ENCODE results near the gene HYLS1. TPM values are rescaled to one million over a fixed set of nuclear protein-coding genes. Genes with fewer than 3 reads are reported as not detected.
A peak's percentile ranks its signal among the peaks of the same experiment; 100 is the strongest.
"Not testable (repeated sequence)": the region's sequence is repeated elsewhere in the genome, so short reads cannot be mapped to it uniquely, and the experiment has no call there.

HYLS1 gene
- 5.0 and 6.9 TPM in 2 replicates for total RNA-seq

- DNase-seq (ENCODE audit: low read depth in 2 of 2), result peak; percentile 98 to 99
Measured at GRCh38 chr11:125887373-125888324, at the start of gene HYLS1. Gene HYLS1, plus strand, starts transcription at chr11:125887668. Its CDS starts 11,701 bp downstream, at chr11:125899369.

GRCh38 chr11:125842321-125842948 lies 45.0 kb upstream of the HYLS1 start:
- peak in 1 of 2 donors; percentile 25 for DNase-seq (ENCODE audit: low read depth in 2 of 2)

- no peak for DNase-seq (ENCODE audit: low read depth in 2 of 2)
Measured at GRCh38 chr11:125846188-125846587, 41.3 kb upstream of the HYLS1 start.

GRCh38 chr11:125857670-125858069 lies 29.8 kb upstream of the HYLS1 start:
- not testable (repeated sequence) for DNase-seq (ENCODE audit: low read depth in 2 of 2)

- DNase-seq (ENCODE audit: low read depth in 2 of 2), result not testable (repeated sequence)
Measured at GRCh38 chr11:125862786-125863185, 24.7 kb upstream of the HYLS1 start.

GRCh38 chr11:125865354-125865753 lies 22.1 kb upstream of the HYLS1 start:
- DNase-seq (ENCODE audit: low read depth in 2 of 2), result not testable (repeated sequence)

GRCh38 chr11:125869521-125869920 lies 17.9 kb upstream of the HYLS1 start:
- no peak for DNase-seq (ENCODE audit: low read depth in 2 of 2)

- peak; percentile 60 to 61 for DNase-seq (ENCODE audit: low read depth in 2 of 2)
Measured at GRCh38 chr11:125871391-125872137, 15.9 kb upstream of the HYLS1 start.

- no peak for DNase-seq (ENCODE audit: low read depth in 2 of 2)
Measured at GRCh38 chr11:125872138-125872491, 15.4 kb upstream of the HYLS1 start.

- DNase-seq (ENCODE audit: low read depth in 2 of 2), result no peak
Measured at GRCh38 chr11:125873881-125874555, 13.4 kb upstream of the HYLS1 start.

- DNase-seq (ENCODE audit: low read depth in 2 of 2), result peak; percentile 75 to 79
Measured at GRCh38 chr11:125874556-125875124, 12.8 kb upstream of the HYLS1 start.

GRCh38 chr11:125881291-125881690 lies 6.2 kb upstream of the HYLS1 start:
- no peak for DNase-seq (ENCODE audit: low read depth in 2 of 2)

- DNase-seq (ENCODE audit: low read depth in 2 of 2), result peak in 1 of 2 donors; percentile 54
Measured at GRCh38 chr11:125883375-125883774, 4.1 kb upstream of the HYLS1 start.

- DNase-seq (ENCODE audit: low read depth in 2 of 2), result peak; percentile 10 to 45
Measured at GRCh38 chr11:125886997-125887372, 483 bp upstream of the HYLS1 start.

GRCh38 chr11:125890447-125891100 lies 3.1 kb downstream of the HYLS1 start:
- DNase-seq (ENCODE audit: low read depth in 2 of 2), result peak; percentile 24 to 55

- DNase-seq (ENCODE audit: low read depth in 2 of 2), result no peak
Measured at GRCh38 chr11:125892071-125892470, 4.6 kb downstream of the HYLS1 start.

GRCh38 chr11:125892994-125893393 lies 5.5 kb downstream of the HYLS1 start:
- DNase-seq (ENCODE audit: low read depth in 2 of 2), result no peak

GRCh38 chr11:125901872-125902271 lies 14.4 kb downstream of the HYLS1 start:
- no peak for DNase-seq (ENCODE audit: low read depth in 2 of 2)

- DNase-seq (ENCODE audit: low read depth in 2 of 2), result no peak
Measured at GRCh38 chr11:125902277-125902926, 14.9 kb downstream of the HYLS1 start.
